GM18868 (cell line): Measurements from ENCODE around the gene FBXO17.
"Not testable (repeated sequence)": the region's sequence is repeated elsewhere in the genome, so short reads cannot be mapped to it uniquely, and the experiment has no call there.

ENCODE experiments used
- ATAC-seq: cut with Tn5 transposase; IDR thresholded peaks from one replicate; pipeline ENCODE4 v1.9.1; 2021; ENCODE audit warnings: mild to moderate bottlenecking, moderate library complexity; ENCODE audit not compliant: unreplicated experiment

The FBXO17 gene

GRCh38 chr19:38945562-38946228 lies 29.8 kb downstream of the FBXO17 start:
- no peak for ATAC-seq

DNA sequence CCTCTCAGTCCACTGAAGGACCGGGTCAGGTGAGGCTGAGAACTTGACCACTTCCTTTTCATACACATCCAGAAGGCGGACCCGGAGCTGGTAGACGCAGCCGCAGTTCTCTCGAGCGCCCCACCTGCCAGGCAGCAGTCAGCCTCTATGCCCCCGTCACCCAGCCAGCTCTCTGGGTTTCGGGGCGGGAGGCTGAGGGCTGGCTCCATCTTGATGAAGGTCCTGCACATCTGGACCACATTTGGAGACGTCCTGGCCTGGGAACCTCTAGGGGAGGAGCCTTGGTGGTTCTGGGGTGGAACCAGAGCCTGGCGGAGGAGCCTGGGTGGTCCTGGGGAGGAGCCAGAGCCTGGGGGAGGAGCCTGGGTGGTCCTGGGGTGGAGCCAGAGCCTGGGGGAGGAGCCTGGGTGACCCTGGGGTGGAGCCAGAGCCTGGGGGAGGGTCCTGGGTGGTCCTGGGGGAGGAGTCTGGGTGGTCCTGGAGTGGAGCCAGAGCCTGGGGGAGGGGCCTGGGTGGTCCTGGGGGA lies 30.5 kb downstream of the FBXO17 start:
- no peak for ATAC-seq

DNA sequence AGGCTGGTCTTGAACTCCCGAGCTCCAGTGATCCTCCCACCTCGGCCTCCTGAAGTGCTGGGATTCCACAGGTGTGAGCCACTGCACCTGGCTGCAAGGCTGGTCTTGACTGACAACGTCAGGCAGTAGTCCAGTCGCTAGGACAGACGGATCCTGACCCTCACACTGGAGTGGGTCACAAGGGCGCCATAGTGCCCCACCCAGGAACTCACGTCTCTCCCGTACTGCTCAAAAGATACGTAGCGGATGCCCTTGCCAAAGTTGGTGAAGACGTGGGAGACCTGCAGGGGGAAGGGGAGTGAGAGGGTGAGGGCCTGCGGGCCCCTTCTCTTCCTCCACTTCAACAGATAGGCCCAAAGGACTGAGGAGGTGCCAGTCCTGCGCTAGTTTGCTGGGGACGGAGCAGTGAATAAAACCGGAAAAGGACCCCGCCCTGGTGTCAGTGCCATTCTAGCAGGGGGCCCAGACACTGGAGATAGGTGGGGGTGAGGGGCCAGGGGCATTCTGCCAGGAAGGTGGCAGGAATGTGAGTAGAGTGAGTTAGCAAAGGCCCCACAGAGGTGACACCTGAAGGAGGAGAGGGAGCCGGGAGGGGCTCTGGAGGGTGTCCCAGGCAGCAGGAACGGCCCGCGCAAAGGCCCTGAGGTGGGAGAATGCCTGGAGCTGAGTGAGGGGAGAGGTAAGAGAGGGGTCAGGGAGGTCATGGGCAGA lies 32.9 kb downstream of the FBXO17 start:
- no peak for ATAC-seq

DNA sequence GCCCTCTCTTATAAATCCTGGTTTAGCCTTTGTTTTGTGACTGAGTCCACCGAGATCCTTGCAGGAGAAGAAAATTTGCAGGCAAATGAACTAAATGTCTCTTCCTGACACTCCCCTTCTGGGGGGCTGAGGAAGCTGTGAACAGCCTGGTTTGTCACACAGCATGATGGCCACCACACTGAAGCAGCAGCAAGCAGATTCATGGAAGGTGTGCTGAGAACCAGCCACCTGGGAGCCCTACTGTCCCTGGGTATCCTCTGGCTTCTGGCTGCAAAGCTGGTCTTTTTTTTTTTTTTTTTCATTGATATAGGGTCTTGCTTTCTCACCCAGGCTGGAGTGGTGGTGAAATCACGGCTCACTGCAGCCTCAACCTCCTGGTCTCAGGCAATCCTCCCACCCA lies 33.6 kb downstream of the FBXO17 start:
- no peak for ATAC-seq

- not testable (repeated sequence) for ATAC-seq
Observed at GRCh38 chr19:38941466-38941865, 34.1 kb downstream of the FBXO17 start.

GRCh38 chr19:38939957-38940356 lies 35.6 kb downstream of the FBXO17 start:
- no peak for ATAC-seq

DNA sequence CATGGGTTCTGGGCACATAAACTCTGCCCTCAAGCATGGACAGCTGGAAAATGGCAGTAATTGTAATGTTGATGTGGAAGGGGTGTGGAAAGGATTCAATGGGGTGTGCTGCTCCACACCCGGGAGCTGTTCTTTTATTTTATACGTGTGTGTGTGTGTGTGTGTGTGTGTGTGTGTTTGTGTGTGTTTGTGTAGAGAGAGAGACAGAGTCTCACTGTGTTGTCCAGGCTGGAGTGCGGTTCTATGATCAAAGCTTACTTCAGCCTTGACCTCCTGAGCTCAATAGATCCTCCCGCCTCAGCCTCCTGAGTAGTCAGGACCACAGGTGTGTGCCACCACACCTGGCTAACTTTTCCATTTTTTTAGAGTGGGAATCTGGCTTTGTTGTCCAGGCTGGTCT lies 42.0 kb downstream of the FBXO17 start:
- no peak for ATAC-seq

GRCh38 chr19:38932425-38933179 lies 42.9 kb downstream of the FBXO17 start:
- no peak for ATAC-seq

DNA sequence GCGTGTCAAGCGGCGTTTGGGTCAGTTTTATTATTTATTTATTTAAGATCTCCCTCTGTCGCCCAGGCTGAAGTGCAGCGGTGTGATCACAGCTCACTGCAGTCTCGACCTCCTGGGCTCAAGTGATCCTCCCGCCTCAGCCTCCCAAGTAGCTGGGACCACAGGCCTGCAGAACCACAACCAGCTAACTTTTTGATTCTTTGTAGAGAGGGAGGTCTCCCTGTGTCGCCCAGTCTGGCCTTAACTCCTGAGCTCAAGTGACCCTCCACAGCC lies 44.1 kb downstream of the FBXO17 start:
- ATAC-seq: no peak

- ATAC-seq: peak; percentile 90
Observed at GRCh38 chr19:38930776-38931520, 44.6 kb downstream of the FBXO17 start, which contains the start of gene MRPS12. Gene MRPS12 (plus strand): TSS chr19:38930944. CDS start chr19:38931295, 351 bp downstream.

DNA sequence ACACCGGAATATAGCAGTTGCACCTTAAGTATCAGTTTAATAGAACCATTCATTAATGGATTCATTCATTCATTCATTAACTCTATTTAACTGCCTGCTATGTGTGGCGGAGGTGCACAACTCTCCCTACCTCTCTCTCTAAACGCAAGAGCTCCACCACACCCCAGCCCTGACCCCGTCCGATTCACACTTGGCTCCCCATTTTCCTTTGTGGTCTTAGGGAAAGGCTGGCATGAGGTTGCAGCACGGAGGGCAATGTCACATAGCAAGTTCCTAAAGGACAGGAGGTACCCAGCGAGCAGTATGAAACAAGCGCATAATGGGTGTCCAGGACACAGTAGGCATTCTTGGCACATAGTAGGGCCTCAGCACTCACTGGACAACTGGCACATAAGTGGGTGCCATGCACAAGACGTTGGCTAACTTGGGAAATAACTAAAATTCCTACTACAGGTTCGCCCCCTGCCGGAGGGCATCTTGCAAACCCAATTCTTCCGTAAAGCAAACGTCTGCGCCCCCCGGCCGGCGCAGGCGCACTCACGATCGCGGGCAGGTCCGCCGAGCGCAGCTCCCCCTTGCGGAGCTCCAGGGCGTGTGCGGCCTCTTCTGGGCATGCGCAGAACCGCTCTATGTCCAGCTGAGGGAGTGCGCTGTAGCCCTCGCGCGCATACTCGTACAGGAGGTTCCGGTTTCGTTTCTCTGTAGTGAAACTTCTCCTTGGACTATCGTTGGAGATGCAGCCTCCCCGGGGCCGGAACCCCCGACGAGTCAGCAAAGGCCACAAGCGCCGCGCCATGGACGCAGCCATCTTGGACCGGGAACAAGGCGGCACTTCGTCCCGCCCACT lies 45.4 kb downstream of the FBXO17 start, which contains the start of gene SARS2:
Gene SARS2, minus strand, starts transcription at position 835 of the 847 bp plus-strand sequence. Its CDS starts 27 bp downstream, at position 808.
- peak; percentile 66 for ATAC-seq

- no peak for ATAC-seq
Observed at GRCh38 chr19:38928391-38929001, 47.0 kb downstream of the FBXO17 start.

- ATAC-seq: no peak
Observed at GRCh38 chr19:38924388-38924787, 51.2 kb downstream of the FBXO17 start.

DNA sequence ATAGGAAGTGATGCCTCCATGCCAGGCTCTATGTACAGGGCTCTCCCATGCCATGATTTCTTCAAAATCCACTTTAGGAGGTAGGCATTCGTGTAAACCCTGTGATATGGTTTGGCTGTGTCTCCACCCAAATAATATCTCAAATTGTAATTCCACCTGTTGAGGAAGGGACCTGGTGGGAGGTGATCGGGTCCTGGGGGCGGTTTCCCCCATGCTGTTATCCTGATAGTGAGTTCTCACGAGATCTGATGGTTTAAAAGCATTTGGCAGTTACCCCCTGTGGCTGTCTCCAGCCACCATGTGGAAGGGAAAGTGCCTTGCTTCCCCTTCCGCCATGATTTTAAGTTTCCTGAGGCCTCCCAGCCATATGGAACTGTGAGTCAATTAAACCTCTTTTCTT lies 53.1 kb downstream of the FBXO17 start:
- no peak for ATAC-seq

GRCh38 chr19:38921420-38922274 lies 53.9 kb downstream of the FBXO17 start:
- no peak for ATAC-seq

- ATAC-seq: no peak
Observed at GRCh38 chr19:38920602-38921419, 54.7 kb downstream of the FBXO17 start.

- ATAC-seq: no peak
Observed at GRCh38 chr19:38919837-38920601, 55.5 kb downstream of the FBXO17 start.
